COR-L47 (cell line): ENCODE results near the gene ENOX1.
"Not testable (repeated sequence)": the region's sequence is repeated elsewhere in the genome, so short reads cannot be mapped to it uniquely, and the experiment has no call there.

Source experiments
- DNase-seq: peaks from one replicate; lab custom pipeline; 2025; lab: John Stamatoyannopoulos, UW

ENOX1 gene

GRCh38 chr13:43205416-43205815 is 581.4 kb downstream of the ENOX1 start:
- no peak for DNase-seq

DNA sequence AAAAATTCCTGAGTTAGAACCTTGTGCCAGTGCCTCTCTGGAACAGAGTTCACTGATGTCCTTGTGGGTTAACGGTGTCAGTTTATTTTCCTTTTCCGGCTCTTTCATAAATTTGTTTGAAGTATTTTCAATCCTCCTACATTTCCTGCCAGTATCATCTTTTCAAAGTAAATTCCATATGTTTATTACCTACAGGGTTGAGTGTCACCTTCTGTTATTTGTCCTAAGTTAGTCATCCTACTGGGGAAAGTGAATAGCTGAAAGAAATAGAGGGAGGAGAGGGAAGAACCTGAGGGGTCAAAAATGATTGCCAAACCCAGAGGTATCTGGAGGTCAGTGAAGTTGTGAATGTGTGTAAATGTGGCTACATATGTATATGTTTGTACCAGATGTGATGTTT is 582.2 kb downstream of the ENOX1 start:
- no peak for DNase-seq

- no peak for DNase-seq
These were observed 583.0 kb downstream of the ENOX1 start for GRCh38 chr13:43203781-43204180.

GRCh38 chr13:43200736-43201135 is 586.0 kb downstream of the ENOX1 start:
- no peak for DNase-seq

- no peak for DNase-seq
These were observed 586.5 kb downstream of the ENOX1 start for GRCh38 chr13:43200307-43200706.

GRCh38 chr13:43196750-43197370 is 589.9 kb downstream of the ENOX1 start:
- no peak for DNase-seq

- peak; percentile 13 for DNase-seq
These were observed 590.6 kb downstream of the ENOX1 start for GRCh38 chr13:43196086-43196621.

DNA sequence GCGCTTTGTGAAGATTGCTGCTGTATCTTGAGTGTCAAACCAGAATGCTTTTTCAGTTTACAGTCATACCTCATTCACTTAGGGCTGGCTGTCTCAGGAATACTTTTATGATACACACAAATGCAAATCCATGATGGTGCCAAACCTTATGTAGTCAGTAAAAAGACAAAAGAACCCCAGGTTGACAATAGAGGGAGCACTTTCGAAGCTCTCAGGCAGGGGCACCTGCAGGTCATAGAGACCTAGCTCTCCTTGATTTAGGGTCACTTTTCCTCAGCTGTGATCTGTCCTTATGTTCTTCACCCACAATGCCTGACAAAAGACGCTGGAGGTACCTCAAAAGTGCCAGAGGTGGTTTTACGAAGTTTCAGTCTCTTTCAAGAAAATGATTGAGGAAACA is 591.2 kb downstream of the ENOX1 start:
- DNase-seq: no peak

DNA sequence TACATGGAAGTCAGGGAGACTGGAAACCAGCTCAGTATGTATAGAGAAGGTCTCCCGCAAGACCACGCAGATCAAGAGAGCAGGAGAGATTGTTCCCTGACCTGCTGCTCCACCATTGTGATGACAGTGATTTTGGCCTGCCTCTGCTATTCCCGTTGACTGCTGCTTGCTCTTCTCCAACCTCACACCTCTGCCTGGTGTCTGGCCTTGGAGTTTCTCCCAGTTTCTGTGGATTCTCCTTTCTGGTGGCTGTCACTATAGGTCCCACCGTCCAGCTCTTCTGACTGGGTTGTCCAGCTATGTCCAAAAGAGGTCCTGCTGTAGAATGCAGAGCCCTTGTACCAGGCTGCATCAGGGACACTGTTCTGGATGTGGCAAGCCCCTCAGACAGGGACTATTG is 591.7 kb downstream of the ENOX1 start:
- no peak for DNase-seq

GRCh38 chr13:43193789-43194420 is 592.9 kb downstream of the ENOX1 start:
- no peak for DNase-seq

GRCh38 chr13:43191546-43191945 is 595.2 kb downstream of the ENOX1 start:
- DNase-seq: no peak

DNA sequence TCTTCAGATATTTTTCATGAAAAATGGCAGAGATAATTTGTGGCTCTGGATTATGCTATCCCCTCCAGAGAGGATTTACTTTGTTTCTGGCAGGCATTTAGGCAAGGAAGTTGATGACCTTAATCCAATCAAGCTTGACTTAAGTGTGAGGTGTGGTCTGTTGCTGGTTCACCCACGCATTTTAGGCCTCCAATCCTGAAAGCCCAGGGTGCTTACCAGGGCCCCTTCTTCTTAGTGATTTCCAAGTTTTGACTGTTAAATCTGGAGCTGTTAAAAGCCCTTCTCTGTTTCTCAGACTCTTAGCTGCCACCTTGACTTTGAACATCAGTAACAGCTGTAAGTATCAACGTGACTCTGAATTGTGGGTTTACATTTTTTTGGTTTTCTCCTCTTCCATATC is 601.5 kb downstream of the ENOX1 start:
- DNase-seq: no peak

DNA sequence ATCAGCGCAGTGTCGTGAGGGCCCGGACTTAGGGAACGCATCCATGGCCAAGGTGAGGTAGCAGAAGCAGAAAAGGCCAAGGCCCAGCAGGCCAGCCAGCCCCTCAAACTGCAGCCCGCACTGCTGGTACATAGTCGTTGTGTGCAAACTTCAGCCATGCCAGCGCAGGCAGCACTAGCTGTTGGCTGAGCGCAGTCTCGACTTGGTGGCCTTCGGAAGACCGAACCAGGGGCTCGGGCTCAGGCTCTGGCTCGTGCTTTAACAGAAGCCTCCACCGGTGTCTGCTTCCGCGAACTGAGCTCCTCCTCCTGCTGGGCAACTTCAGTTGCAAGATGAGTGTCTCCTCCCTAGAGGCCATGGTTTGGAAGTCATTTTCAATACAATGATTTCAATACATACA is 605.9 kb downstream of the ENOX1 start:
- DNase-seq: no peak

DNA sequence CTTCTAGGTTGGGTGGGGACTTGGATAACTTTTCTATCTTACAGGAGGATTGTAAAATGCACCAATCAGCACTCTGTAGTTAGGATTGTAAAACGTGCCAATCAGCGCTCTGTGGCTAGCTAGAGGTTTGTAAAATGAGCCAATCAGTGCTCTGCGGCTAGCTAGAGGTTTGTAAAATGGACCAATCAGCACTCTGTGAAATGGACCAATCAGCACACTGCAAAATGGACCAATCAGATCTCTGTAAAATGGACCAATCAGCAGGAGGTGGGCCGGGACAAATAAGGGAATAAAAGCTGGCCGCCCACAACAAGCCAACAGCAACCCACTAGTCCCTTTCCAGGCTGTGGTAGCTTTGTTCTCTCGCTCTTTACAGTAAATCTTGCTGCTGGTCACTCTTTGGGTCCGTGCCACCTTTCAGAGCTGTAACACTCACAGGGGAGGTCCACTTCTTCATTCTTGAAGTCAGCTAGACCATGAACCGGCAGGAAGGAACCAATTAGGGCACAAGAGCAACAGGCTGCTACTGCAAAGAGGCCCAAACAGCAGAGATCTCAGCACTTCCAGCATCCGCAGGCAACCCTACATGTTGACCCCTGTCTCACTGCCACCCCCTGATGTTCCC is 606.6 kb downstream of the ENOX1 start:
- DNase-seq: no peak

GRCh38 chr13:43171489-43171888 is 615.3 kb downstream of the ENOX1 start:
- no peak for DNase-seq

GRCh38 chr13:43170506-43170905 is 616.3 kb downstream of the ENOX1 start:
- DNase-seq: no peak

GRCh38 chr13:43168434-43168833 is 618.3 kb downstream of the ENOX1 start:
- not testable (repeated sequence) for DNase-seq

DNA sequence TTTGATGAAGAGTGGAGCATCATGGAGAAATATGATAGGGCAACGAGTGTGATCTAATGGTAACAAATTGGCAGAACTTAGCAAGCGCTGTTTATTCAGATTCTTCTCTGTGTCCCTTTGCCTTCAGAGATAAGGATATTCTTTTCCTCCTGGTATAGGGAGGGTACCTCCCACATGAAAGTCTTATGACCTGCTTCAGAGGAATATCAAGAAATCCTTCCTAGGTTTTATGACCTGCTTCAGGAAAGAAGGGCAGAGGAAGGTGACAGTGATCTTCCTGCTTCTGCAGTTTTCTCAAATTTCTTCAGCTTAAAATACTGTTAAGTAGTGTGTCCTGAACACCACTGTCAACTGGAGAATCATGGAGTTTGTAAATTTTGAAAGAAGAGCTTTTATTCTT is 619.0 kb downstream of the ENOX1 start:
- DNase-seq: no peak

DNA sequence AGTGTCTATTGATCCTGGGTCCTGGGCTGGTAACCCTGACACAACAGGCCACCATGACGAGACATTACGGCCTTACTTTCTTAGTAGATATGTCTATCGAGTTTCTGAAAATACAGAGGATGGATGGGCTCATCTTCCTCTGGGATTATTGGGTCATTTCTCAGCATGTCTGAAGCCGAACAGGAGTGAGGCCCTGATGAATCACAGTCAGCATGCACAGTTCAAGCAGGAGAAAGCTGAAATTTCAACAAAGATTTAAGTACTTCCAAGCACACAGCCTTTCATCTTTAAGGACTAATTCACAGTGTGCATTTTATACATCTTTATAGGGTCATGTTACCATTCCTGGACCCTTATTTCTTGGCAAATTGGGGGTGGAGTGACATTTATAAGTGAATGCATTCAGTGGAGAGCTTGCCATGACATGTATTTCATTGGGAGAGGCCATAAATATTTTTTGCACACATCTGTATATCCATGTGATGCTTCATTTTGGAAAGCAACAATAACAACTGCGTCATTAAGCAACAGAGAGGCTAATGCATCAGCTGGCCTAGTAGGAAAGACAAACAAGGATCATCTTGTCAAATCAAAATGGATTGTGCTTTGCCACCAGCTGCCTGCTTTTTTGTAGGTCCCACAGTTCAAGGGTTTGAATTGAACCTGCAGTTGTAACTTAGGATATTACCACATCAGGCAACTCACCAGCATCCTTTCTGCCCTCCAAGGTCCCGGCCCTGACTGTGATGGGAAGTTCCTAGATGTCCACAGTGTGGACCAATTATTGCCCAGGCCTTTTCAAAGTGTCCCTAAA is 619.9 kb downstream of the ENOX1 start:
- DNase-seq: no peak
